Progenitor cell of endocrine pancreas (in vitro differentiated cells): ENCODE data around the gene ZNF410. TPM values are rescaled to one million over a fixed set of nuclear protein-coding genes. Genes with fewer than 3 reads are reported as not detected.
A peak's percentile ranks its signal among the peaks of the same experiment; 100 is the strongest.

ENCODE experiments used
- DNase-seq: peaks from one replicate; pipeline ENCODE4 v3.0.0; 2021; ENCODE audit warnings: low spot score; ENCODE audit not compliant: unreplicated experiment
- H3K27ac Mint-ChIP-seq: 2 replicates; pipeline ENCODE4 v1.8.0; 2021; ENCODE audit warnings: mild to moderate bottlenecking, moderate library complexity, mixed read lengths
- H3K27me3 Mint-ChIP-seq: 2 replicates; pipeline ENCODE4 v1.8.0; 2021; ENCODE audit warnings: mixed read lengths
- H3K36me3 Mint-ChIP-seq: 2 replicates; pipeline ENCODE4 v1.8.0; 2022; ENCODE audit warnings: mixed read lengths; ENCODE audit not compliant: insufficient read depth
- H3K4me1 Mint-ChIP-seq: 2 replicates; pipeline ENCODE4 v1.8.0; 2021; ENCODE audit warnings: low read depth, mixed read lengths
- H3K4me3 Mint-ChIP-seq: 2 replicates; pipeline ENCODE4 v1.8.0; 2021; ENCODE audit warnings: low read depth, mild to moderate bottlenecking, moderate library complexity, mixed read lengths
- H3K9me3 Mint-ChIP-seq: 2 replicates; pipeline ENCODE4 v1.8.0; 2021; ENCODE audit warnings: low read depth, mixed read lengths
- CTCF ChIP-seq: fragments of 200-600 bp; sonication (generic); IDR thresholded peaks from one replicate; pipeline ENCODE4 v1.5.0; 2021; ENCODE audit warnings: antibody characterized with exemption, mild to moderate bottlenecking; ENCODE audit not compliant: unreplicated experiment
- total RNA-seq: library from RNA; stranded (reverse); gene quantifications from 2 replicates; pipeline ENCODE4 v1.2.1, GENCODE V29; 2021

ZNF410 gene
- total RNA-seq, 1 donor from 2014 or later, result 49.9 TPM

- TF ChIP-seq CTCF, result no peak
- Mint-ChIP-seq H3K36me3 (no peaks in the 10 kb centered on the region), H3K27ac (no peak overlapping the region), H3K27me3 (no peaks in the 10 kb centered on the region), H3K9me3 (no peaks in the 10 kb centered on the region), H3K4me3 (no peak overlapping the region), H3K4me1 (peaks cover 3% of the 10 kb centered on the region)
- DNase-seq, result no peak
These were observed 8.9 kb upstream of the ZNF410 start for GRCh38 chr14:73877790-73878189.

DNA sequence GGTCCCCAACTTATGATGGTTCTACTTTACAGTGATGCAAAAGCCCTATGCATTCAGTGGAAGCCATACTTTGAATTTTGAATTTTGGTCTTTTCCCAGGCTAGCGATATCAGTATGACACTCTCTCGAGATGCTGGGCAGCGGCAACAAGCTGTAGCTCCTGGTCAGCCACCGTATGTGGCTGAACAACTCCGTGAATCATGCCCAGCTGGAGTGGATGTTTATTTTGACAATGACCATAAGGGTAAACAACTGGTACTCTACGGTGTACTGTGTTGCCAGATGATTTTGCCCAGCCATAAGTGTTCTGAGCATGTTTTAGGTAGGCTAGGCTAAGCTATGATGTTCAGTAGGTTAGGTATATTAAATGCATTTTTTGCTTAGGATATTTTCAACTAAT lies 8.2 kb upstream of the ZNF410 start:
- TF ChIP-seq CTCF, result no peak
- Mint-ChIP-seq H3K27me3 (no peaks in the 10 kb centered on the region), H3K4me1 (peaks cover 3% of the 10 kb centered on the region), H3K4me3 (no peak overlapping the region), H3K9me3 (no peaks in the 10 kb centered on the region), H3K27ac (no peak overlapping the region), H3K36me3 (no peaks in the 10 kb centered on the region)
- no peak for DNase-seq

GRCh38 chr14:73879027-73879426 lies 7.6 kb upstream of the ZNF410 start:
- H3K4me1 Mint-ChIP-seq, result peaks cover 3% of the 10 kb centered on the region
- H3K36me3 Mint-ChIP-seq, result no peaks in the 10 kb centered on the region
- no peaks in the 10 kb centered on the region for H3K9me3 Mint-ChIP-seq
- no peak for DNase-seq
- H3K27ac Mint-ChIP-seq, result no peak overlapping the region
- TF ChIP-seq CTCF, result no peak
- no peaks in the 10 kb centered on the region for H3K27me3 Mint-ChIP-seq
- no peak overlapping the region for H3K4me3 Mint-ChIP-seq

DNA sequence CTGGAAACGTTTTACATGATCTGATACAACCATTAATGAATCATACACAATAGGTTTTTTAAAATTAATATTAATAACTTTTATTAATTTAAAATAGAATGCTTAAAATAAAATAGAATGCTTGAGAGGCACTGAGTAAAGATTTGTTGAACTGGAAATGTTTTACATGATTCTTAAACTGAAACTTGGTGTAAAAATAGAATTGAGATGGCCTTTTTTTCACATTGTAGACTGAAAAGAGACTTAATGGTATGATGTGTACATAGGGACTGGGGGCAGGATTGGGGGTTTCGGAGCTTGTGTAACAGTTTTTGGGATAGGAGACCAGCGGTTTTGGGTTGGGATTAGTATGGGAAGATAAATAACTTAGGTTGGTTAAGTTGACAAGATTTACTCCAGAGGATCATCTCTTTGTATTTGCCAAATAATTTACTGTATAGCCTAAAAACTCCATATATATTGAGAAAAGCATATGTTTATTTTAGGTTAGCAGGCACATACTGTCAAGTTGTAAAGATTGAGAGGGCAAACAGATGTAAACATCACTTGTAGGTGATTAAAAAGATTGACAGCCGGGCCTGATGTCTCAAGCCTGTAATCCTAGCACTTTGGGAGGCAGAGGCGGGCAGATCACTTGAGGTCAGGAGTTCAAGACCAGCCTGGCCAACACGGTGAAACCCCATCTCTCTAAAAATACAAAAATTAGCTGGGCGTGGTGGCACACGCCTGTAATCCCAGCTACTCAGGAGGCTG lies 2.0 kb upstream of the ZNF410 start:
- H3K4me3 Mint-ChIP-seq, result peak overlapping the region; percentile 68
- no peak for DNase-seq
- no peaks in the 10 kb centered on the region for H3K9me3 Mint-ChIP-seq
- peak overlapping the region; percentile 69 for H3K27ac Mint-ChIP-seq
- peaks cover 28% of the 10 kb centered on the region for H3K4me1 Mint-ChIP-seq
- TF ChIP-seq CTCF, result no peak
- H3K27me3 Mint-ChIP-seq, result no peaks in the 10 kb centered on the region
- H3K36me3 Mint-ChIP-seq, result no peaks in the 10 kb centered on the region

DNA sequence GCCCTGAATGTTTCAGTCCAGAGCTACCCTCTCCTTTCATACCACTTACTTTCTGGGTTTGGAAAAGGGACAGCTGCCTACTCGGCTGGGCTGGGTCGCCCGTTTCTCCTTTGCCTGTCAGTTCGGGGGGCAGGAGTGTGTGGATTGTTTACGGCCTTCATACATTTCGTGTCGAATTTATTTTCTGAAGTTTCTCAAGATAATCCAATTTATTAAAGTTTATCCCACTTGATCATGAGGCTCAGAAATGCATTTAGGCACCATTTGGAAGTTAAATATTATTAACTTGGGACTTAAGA lies 608 bp downstream of the ZNF410 start:
- no peak for TF ChIP-seq CTCF
- Mint-ChIP-seq H3K27me3 (no peaks in the 10 kb centered on the region), H3K4me3 (peak overlapping the region; percentile 94), H3K9me3 (no peaks in the 10 kb centered on the region), H3K36me3 (no peaks in the 10 kb centered on the region), H3K27ac (peak overlapping the region; percentile 99), H3K4me1 (peaks cover 28% of the 10 kb centered on the region)
- no peak for DNase-seq
